Suprapubic skin (tissue), 4 donors: ENCODE results near the gene PPP2R5C. TPM values are rescaled to one million over a fixed set of nuclear protein-coding genes. Genes with fewer than 3 reads are reported as not detected.
"Not testable (repeated sequence)": the region's sequence is repeated elsewhere in the genome, so short reads cannot be mapped to it uniquely, and the experiment has no call there.

Experiments used
- DNase-seq, 2 donors: peaks; one replicate each; pipeline ENCODE4 v3.0.0-alpha.2; 2019; ENCODE audit warnings: low spot score in 2 of 2
- H3K27ac ChIP-seq: fragments of 200-600 bp; sonication (generic); one replicate; pipeline ENCODE4 v1.5.1; 2019
- H3K27me3 ChIP-seq: fragments of 200-600 bp; sonication (generic); one replicate; pipeline ENCODE4 v1.5.1; 2019
- H3K36me3 ChIP-seq: fragments of 200-600 bp; sonication (generic); one replicate; pipeline ENCODE4 v1.5.1; 2019
- H3K4me1 ChIP-seq: fragments of 200-600 bp; sonication (generic); one replicate; pipeline ENCODE4 v1.5.1; 2019
- H3K4me3 ChIP-seq: fragments of 200-600 bp; sonication (generic); one replicate; pipeline ENCODE4 v1.5.1; 2019; ENCODE audit warnings: mild to moderate bottlenecking
- H3K9me3 ChIP-seq: fragments of 200-600 bp; sonication (generic); one replicate; pipeline ENCODE4 v1.5.1; 2019
- EP300 ChIP-seq: sonication (generic); formaldehyde crosslinking; IDR thresholded peaks from one replicate; pipeline ENCODE4 v1.6.1; 2017; ENCODE audit warnings: antibody characterized with exemption
- POLR2A ChIP-seq, 2 donors: fragments of 450-650 bp; IDR thresholded peaks; one replicate each; pipeline ENCODE4 v1.6.1; 2017; ENCODE audit warnings: antibody characterized with exemption in 2 of 2, mild to moderate bottlenecking in 2 of 2, moderate library complexity in 2 of 2
- POLR2AphosphoS5 ChIP-seq, 3 donors: sonication (generic); formaldehyde crosslinking; IDR thresholded peaks; one replicate each; pipeline ENCODE4 v1.6.1; 2017; ENCODE audit warnings: antibody characterized with exemption in 3 of 3
- WGBS: methylation state at CpG from one replicate; pipeline ENCODE4 v1.1.5; 2018; 5-methylcytosine and 5-hydroxymethylcytosine counted together
- total RNA-seq, 4 donors: library from RNA; depleted of rRNA; stranded (reverse); fragments of >200 nt; gene quantifications; one replicate each; pipeline ENCODE4 v1.1.0, GENCODE V29; 2016
- TF ChIP-seq, protein P1 (sequence below), 2 donors: fragments of 200-600 bp in 1 of 2; fragments of 450-650 bp in 1 of 2; sonication (generic) in 1 of 2; IDR thresholded peaks; one replicate each; pipeline ENCODE4 v1.5.1; 2016 to 2019; ENCODE audit warnings: antibody characterized with exemption in 2 of 2, mild to moderate bottlenecking in 1 of 2, moderate library complexity in 1 of 2

The PPP2R5C gene
- total RNA-seq, 4 donors from 2014 or later, result 104 to 149 (median 119) TPM

GRCh38 chr14:101968186-101968585 is 206.7 kb downstream of the PPP2R5C start:
- Histone ChIP-seq H3K4me3 (no peak overlapping the region), H3K4me1 (peaks cover 57% of the 10 kb centered on the region), H3K9me3 (no peaks in the 10 kb centered on the region), H3K27ac (no peak overlapping the region), H3K27me3 (no peaks in the 10 kb centered on the region), H3K36me3 (no peaks in the 10 kb centered on the region)
- WGBS, result 83% methylated on average over 4 of the region's 4 CpGs
- TF ChIP-seq EP300, result no peak
- no peak for TF ChIP-seq POLR2A (IDR thresholded peaks at IDR 0.05)
- TF ChIP-seq POLR2AphosphoS5 (IDR thresholded peaks at IDR 0.05), result no peak
- TF ChIP-seq, protein P1, sequence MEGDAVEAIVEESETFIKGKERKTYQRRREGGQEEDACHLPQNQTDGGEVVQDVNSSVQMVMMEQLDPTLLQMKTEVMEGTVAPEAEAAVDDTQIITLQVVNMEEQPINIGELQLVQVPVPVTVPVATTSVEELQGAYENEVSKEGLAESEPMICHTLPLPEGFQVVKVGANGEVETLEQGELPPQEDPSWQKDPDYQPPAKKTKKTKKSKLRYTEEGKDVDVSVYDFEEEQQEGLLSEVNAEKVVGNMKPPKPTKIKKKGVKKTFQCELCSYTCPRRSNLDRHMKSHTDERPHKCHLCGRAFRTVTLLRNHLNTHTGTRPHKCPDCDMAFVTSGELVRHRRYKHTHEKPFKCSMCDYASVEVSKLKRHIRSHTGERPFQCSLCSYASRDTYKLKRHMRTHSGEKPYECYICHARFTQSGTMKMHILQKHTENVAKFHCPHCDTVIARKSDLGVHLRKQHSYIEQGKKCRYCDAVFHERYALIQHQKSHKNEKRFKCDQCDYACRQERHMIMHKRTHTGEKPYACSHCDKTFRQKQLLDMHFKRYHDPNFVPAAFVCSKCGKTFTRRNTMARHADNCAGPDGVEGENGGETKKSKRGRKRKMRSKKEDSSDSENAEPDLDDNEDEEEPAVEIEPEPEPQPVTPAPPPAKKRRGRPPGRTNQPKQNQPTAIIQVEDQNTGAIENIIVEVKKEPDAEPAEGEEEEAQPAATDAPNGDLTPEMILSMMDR (IDR thresholded peaks at IDR 0.05), result no peak
- DNase-seq, result no peak

- no peak for TF ChIP-seq POLR2A (IDR thresholded peaks at IDR 0.05)
- no peak for TF ChIP-seq EP300
- peaks cover 65% of the 10 kb centered on the region for H3K4me1 ChIP-seq
- H3K27me3 ChIP-seq, result no peaks in the 10 kb centered on the region
- no peak overlapping the region for H3K4me3 ChIP-seq
- DNase-seq, result no peak
- 75% methylated on average over 9 of the region's 9 CpGs for WGBS
- no peaks in the 10 kb centered on the region for H3K9me3 ChIP-seq
- H3K36me3 ChIP-seq, result no peaks in the 10 kb centered on the region
- H3K27ac ChIP-seq, result no peak overlapping the region
Measured at GRCh38 chr14:101969481-101969880, 208.0 kb downstream of the PPP2R5C start.

DNA sequence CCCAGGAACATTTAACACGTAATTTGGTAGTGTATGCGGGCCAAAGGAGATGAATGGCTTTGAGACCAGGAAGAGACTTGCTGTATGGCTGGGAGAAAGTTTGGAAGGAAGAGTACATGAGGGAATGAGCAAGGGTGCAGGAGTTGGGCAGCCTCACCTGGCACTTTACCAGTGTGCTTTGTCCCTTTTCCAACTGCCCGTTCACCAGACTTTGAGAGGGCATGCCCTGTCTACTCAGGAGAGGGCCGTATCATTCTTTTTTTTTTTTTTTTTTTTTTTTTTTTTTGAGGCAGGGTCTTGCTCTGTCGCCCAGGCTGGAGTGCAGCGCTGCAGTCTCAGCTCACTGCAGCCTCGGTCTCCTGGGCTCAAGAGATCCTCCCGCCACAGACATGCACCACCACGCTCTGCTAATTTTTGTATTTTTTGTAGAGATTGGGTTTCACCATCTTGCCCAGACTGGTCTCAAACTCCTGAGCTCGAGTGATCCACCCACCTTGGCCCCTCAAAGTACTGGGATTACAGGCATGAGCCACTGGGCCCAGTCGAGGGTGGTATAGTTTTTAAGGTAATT is 209.4 kb downstream of the PPP2R5C start:
- WGBS, result 76% methylated on average over 11 of the region's 11 CpGs
- peaks cover 66% of the 10 kb centered on the region for H3K4me1 ChIP-seq
- DNase-seq, result no peak
- H3K9me3 ChIP-seq, result no peaks in the 10 kb centered on the region
- peak overlapping the region; percentile 85 for H3K27ac ChIP-seq
- peaks cover 5% of the 10 kb centered on the region for H3K36me3 ChIP-seq
- H3K27me3 ChIP-seq, result no peaks in the 10 kb centered on the region
- H3K4me3 ChIP-seq, result no peak overlapping the region
- no peak for TF ChIP-seq EP300
- TF ChIP-seq POLR2AphosphoS5 (IDR thresholded peaks at IDR 0.05), result no peak
- TF ChIP-seq, protein P1 (IDR thresholded peaks at IDR 0.05), result no peak
- TF ChIP-seq POLR2A (IDR thresholded peaks at IDR 0.05), result no peak

DNA sequence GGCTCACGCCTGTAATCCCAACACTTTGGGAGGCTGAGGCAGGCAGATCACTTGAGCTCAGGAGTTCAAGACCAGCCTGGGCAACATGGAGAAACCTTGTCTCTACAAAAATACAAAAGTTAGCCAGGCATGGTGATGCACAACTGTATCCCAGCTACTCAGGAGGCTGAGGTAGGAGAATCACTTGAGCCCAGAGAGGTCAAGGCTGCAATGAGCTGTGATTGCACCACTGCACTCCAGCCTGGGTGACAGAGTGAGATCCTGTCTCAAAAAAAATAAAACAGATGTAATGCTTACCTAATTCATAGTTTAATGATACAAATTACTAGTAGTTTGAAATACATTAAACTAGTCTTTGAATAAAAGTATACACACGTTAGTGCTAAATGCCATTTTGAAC is 209.9 kb downstream of the PPP2R5C start:
- Histone ChIP-seq H3K27ac (peak overlapping the region; percentile 85), H3K4me1 (peaks cover 61% of the 10 kb centered on the region), H3K36me3 (peaks cover 10% of the 10 kb centered on the region)
- H3K4me3 ChIP-seq, H3K27me3 ChIP-seq, DNase-seq, H3K9me3 ChIP-seq: not testable (repeated sequence)
- WGBS, result 81% methylated on average over 2 of the region's 2 CpGs

DNA sequence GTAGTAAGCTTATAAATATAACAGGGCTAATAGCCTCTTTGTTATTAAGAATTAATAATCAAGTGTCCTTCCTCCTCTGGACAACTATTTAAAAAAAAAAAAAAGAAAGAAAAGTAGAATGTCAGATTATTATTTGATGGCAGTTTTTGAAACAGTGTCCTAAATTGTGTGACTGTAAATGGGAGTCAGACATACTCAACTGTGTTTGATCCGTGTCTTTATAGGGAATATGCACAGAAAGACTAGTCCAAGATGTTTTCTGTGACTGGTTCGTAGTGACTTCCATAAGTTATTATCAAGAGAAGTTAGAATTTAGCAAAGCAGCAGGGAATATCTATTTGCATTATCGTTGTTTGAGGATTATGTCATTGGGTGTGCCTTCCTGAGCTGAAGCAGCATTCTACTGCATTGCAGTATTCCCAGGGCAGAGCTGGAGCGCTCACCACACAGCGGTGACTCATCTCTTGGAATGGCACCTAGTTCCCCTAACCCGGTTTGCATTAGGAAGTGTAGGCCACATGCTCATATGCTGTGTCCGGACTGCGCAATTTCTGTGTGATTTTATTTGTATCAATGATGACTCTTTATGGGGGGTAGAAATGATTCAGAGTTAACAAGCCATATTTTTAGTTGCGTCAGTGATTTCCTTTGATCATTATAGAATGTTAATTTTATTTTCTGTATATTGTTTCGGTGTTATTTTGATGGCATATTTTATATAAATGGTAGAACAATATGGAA is 210.8 kb downstream of the PPP2R5C start:
- H3K9me3 ChIP-seq, result no peaks in the 10 kb centered on the region
- peak; percentile 92 to 93 for DNase-seq
- peak; percentile 19 to 94 (median 82) for TF ChIP-seq POLR2AphosphoS5 (IDR thresholded peaks at IDR 0.05)
- TF ChIP-seq, protein P1 (IDR thresholded peaks at IDR 0.05), result no peak
- peak overlapping the region; percentile 14 for H3K4me3 ChIP-seq
- peaks cover 19% of the 10 kb centered on the region for H3K36me3 ChIP-seq
- H3K27ac ChIP-seq, result peak overlapping the region; percentile 85
- peaks cover 53% of the 10 kb centered on the region for H3K4me1 ChIP-seq
- H3K27me3 ChIP-seq, result no peaks in the 10 kb centered on the region
- 18% methylated on average over 10 of the region's 10 CpGs for WGBS

DNA sequence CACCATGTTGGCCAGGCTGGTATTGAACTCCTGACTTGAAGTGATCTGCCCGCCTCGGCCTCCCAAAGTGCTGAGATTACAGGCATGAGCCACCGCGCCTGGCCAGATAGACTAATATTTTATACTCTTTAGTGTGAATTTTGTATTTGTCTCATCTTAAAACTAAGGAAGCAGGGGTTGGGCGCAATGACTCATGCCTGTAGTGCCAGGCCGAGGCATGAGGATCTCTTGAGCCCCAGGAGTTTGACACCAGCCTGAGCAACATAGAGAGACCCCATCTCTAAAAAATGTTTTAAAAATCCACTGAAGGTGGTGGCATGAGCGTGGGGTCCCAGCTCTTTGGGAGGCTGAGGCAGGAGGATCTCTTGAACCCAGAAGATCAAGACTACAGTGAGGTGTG is 211.8 kb downstream of the PPP2R5C start:
- TF ChIP-seq, protein P1 (IDR thresholded peaks at IDR 0.05), result no peak
- TF ChIP-seq EP300 (no peak), POLR2AphosphoS5 (IDR thresholded peaks at IDR 0.05) (no peak)
- DNase-seq, result no peak
- H3K27me3 ChIP-seq, result no peaks in the 10 kb centered on the region
- H3K27ac ChIP-seq, result peak overlapping the region; percentile 85
- no peak overlapping the region for H3K4me3 ChIP-seq
- H3K9me3 ChIP-seq, result no peaks in the 10 kb centered on the region
- peaks cover 44% of the 10 kb centered on the region for H3K4me1 ChIP-seq
- H3K36me3 ChIP-seq, result peaks cover 29% of the 10 kb centered on the region
- WGBS, result 88% methylated on average over 7 of the region's 7 CpGs
